Stimulated activated CD4-positive, alpha-beta T cell treated with anti-CD3 and anti-CD28 coated beads, TNF-alpha, amount 100 ng/mL, for 1 hour (primary cell): ENCODE results near the gene CCDC196.

ENCODE experiments used
- DNase-seq, 3 donors: peaks; one replicate each; pipeline ENCODE4 v3.0.0-alpha.2; 2020; ENCODE audit warnings: low read depth in 3 of 3, low spot score in 1 of 3

CCDC196 gene, protein sequence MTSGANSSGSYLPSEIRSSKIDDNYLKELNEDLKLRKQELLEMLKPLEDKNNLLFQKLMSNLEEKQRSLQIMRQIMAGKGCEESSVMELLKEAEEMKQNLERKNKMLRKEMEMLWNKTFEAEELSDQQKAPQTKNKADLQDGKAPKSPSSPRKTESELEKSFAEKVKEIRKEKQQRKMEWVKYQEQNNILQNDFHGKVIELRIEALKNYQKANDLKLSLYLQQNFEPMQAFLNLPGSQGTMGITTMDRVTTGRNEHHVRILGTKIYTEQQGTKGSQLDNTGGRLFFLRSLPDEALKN

DNA sequence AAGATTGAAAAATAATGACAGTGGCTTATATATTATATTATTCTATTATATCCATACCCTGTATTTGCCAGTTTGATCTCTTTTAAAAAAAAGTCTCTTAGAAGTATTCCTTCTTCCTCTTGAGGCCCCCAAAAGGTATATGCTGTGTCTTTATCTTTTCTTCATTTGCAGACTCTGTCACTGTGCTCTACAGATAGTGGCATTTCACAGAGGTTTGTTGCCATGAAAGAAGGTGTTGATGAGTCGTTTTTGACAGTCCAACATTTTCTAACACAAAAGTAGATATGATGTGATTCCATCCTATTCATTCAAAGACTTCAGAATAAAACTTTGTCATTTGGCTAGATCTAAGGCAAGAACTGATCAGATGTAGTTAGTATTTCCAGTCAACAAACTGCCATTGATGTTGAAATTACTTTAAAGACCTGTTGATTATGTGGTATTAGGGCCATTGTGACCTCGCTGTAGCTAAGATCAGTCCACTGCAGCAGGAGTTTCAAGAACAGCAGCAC lies at the start of gene CCDC196:
CCDC196 (plus strand) TSS at position 462 of the 512 bp plus-strand sequence. CDS start 132 bp downstream, outside the sequence.
- DNase-seq = no peak

DNA sequence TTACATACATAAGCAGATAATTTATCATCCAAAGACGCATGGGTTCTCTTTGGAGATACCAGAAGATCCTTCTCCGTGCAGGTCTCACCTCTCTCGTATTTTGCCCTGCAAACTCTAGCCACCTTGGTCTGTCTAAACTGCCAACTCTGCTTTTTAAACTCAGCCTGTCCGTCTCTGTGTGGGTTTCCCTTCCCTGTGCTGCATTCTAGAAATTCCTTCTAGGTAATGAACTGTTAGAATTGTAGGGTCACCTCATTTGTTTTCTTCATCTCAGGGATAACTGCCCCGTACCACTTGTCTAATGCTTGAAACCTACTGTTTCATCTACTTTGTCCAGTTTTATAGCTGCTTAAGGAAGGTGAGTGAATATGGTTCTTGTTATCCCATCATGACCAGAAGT lies 45.4 kb upstream of the CCDC196 start:
- no peak for DNase-seq

- DNase-seq = no peak
Measured at GRCh38 chr14:66442953-66443571, 43.1 kb upstream of the CCDC196 start.

DNA sequence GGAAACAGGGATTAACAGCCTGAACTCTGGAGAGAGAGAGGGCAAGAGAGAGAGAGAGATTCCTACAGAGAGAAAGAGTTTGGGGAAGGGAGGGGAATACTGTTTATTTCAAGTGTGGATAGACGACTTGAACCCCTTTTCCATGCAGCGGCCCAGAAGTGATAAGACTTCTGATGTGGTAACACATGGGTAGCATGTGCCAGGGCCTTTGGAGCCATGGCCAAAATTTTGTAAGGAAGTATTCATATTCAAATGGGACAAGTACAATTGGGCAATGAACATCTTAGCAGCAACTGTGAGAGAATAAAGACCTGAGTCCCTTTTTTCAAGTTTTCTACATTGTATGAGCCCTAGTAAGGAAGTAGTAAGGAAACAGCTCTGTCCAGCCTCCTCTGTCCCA lies 42.4 kb upstream of the CCDC196 start:
- DNase-seq = no peak

DNA sequence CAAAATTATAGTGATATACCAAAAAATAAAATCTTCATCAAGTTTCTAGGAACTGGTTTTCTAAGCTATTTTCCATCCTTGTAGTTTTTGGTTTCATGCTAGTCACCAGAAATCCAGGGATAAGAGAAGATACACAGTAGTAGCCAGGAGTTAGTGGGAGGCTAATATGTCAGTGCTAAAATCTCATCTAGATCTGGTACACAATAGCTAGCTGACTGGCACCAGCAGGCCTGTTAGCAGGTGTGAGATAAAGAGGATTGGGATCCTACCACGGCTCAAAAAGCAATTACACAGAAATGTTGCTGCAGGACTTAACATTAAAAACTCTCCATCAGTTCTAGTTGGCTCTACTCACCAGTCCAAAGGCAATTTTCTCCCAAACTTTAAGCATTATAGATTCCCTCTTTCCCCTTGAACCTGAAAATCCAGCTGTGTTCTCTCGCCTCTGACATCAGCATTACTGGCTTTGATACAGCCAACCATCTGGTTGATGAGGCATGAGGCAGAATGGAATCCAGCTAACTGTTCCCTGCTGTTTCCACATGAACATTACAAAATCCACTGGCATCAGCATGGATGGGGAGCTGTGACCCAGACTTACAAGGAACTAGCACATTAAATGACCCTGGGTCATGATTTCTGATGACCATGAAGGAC lies 41.8 kb upstream of the CCDC196 start:
- no peak for DNase-seq

DNA sequence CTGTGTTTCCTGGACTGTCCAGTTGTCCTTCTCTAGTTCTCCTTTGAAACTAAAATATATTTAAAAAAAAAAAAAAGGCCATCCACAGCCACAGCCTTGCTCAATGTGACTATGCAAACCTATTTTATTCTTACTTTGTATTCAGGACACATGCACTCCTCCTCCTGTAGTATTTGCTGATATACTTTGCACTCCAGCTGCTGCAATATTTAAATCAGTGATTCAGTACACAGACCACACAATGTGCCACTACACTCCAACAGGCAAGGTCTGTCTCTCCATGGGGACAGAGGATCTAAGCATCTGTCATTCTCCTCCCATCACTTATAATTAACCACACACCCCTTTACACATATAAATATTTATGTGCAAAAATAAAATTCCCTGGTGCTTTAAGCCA lies 40.2 kb upstream of the CCDC196 start:
- DNase-seq = no peak

GRCh38 chr14:66453469-66453868 lies 32.7 kb upstream of the CCDC196 start:
- DNase-seq = no peak

DNA sequence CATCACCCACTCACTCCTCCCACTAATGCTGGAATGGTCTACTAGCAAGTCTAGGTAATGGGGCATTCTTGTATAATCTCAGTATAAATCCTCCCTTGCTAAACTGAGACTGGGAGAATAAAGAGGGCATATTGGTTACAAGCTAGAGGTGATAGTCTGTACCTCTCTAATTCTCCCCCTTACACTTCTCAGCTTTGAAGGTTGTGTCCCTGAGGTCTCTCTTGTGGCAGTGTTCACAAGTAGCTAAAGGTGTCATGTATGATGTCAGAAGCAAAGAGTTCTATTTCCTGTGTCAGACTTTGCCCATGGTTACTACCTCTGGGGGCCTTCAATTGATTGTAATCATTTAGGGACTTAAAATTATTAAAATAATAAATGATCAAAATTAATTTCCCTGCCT lies 26.6 kb upstream of the CCDC196 start:
- no peak for DNase-seq

GRCh38 chr14:66464261-66464660 lies 21.9 kb upstream of the CCDC196 start:
- DNase-seq = no peak

- DNase-seq = no peak
Measured at GRCh38 chr14:66468778-66469367, 17.3 kb upstream of the CCDC196 start.

- no peak for DNase-seq
Measured at GRCh38 chr14:66471584-66471983, 14.6 kb upstream of the CCDC196 start.

- no peak for DNase-seq
Measured at GRCh38 chr14:66472251-66472650, 13.9 kb upstream of the CCDC196 start.

GRCh38 chr14:66473223-66473622 lies 12.9 kb upstream of the CCDC196 start:
- DNase-seq = no peak

DNA sequence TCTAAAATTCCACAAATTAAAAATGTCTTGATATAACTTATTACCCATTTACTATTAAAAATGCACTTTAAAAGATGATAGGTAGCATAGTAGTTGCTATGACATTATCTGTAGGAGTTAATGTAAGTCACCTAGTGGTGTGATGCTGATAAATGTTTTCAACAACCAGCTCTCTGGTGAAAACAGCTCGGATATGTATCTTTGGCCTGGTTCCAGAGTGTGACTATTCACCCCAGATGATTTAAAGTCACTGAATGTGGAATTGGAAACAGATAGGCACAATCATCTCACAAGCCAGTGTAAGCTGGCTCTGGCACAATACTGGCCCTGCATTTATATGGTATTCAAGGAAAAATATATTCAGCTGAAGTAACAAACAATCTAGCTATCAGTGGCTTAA lies 9.2 kb upstream of the CCDC196 start:
- no peak for DNase-seq

DNA sequence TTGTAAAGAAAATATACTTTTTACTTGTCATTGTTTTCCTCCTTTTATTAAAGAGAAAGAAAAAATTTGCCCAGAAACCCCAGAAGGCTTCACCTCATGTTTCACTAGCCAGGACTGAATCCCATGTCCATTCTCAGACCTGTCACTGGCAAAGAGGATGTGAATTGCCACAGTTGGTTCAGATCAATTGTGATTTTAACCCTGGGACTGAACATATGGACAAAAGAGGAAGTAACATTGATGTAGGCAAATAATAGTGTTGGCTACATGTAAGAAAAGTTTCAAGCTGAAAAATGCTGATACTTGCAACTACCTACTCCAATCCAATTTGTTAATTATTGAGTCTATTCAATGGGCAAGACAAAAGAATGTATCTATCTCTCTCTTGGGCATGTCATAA lies 8.6 kb upstream of the CCDC196 start:
- DNase-seq = no peak

DNA sequence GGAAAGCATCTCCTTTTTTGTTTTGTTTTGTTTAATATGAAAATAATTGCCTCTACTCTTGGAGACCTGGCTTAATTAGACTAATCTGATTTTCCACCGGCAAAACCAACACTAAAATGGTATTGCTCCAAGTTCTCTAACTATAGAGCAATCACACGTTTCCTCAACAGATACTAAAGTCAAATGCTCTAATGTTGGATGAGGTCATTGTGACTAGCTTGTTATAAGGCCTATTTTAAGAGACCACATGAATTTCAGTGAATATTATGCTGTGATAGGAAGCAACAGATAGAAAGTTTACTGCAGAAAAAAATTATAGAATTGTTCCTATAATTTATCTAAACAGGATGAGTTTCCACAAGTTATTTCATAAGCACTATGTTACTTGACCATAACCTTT lies 3.3 kb upstream of the CCDC196 start:
- DNase-seq = no peak

DNA sequence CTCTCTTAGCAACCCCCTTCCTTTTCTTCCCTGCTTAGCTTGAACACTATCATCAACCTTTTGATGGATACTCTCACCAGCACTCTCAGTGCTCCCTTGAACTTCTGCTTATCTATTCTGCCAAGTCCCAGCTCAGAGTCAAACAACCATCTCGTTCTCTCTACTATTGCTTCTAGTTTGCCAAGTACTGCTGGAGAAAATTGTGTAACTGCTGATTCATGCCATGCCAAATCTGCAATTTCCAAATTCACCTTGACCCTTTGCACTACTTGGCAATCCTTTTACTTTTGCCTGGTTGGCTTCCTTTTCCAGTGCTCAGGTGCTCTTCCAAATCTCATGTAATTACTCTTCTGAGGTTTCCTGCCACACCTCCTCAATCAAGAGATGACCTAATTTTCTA lies 2.8 kb upstream of the CCDC196 start:
- DNase-seq = no peak

- no peak for DNase-seq
Measured at GRCh38 chr14:66485029-66485428, 1.1 kb upstream of the CCDC196 start.

GRCh38 chr14:66487164-66487563 lies 993 bp downstream of the CCDC196 start:
- no peak for DNase-seq

DNA sequence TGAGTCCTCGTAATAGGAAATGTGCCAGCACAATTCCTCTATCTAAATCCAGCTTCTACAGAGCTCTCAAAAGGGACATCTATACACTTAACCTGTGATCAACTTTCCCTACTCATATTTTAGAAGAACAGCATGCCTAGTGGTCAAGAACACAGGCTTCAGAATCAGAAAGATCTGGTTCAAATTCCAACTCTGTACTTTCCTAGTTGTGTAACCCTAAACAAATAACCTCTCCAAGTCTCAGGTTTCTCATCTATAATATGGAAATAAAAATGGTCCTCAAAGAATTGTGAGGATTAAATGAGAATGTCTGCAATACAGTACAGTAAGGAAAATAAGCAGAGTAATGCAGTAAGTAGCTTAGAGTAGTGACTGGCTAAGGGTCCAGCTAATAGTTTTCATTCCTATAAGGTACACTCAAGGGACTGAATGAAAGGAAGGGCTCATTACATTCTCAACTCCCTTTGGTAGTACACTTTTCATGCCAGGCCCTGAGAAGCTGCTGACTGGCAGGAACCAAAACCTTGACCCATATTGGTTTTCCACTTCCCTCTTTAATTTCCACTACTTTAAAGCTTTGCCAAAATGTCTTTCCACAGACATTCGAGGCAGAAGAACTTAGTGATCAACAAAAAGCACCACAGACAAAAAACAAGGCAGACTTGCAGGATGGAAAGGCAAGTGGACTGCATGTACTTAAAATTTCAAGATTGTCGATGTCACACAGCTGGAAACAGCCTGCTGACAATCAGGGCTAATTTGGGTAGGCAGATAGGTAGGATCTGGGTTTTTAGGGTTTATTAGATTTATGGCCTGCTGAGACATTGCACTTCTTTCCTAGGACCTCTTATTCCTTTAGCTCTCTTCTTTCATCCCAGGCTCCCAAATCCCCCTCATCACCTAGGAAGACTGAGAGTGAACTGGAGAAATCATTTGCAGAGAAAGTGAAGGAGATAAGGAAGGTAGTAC lies 4.3 kb downstream of the CCDC196 start:
- no peak for DNase-seq

- no peak for DNase-seq
Measured at GRCh38 chr14:66493750-66494149, 7.6 kb downstream of the CCDC196 start.
